Peyer's patch (tissue), 4 donors: ENCODE results near the gene TIMP2.

ENCODE experiments used
- POLR2A ChIP-seq, 2 donors: fragments of 450-650 bp; IDR thresholded peaks; one replicate each; pipeline ENCODE4 v1.5.1; 2017; ENCODE audit warnings: antibody characterized with exemption in 2 of 2, mild to moderate bottlenecking in 2 of 2, moderate library complexity in 2 of 2
- TF ChIP-seq, protein P1 (sequence below), 6 experiments: fragments of 450-650 bp in 4 of 6; fragments of 200-600 bp in 2 of 6; sonication (generic) in 1 of 6; IDR thresholded peaks; one replicate each; pipeline ENCODE4 v1.5.1; 2017 to 2019; ENCODE audit warnings: antibody characterized with exemption in 6 of 6, mild to moderate bottlenecking in 3 of 6, moderate library complexity in 1 of 6

DNA sequence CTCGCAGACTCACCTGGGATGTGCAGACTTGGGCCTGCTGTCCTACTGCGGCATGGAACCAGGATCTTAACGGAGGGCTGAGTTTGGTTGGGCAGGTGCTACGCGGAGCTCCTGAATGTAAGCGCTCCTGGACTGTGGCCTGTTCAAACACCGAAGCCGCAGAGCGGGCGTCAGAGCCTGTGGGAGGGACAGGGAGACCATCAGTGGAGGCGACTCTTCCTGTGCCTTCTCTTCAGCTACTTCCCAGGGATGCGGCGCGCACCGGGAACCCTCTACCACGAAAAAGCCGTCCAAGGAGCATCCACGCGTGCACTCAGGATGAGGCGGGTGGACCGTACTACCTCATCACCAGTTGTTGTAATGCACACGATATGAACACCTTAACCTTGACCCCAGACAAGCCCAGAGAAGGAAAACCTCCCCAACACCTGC lies 86.6 kb downstream of the TIMP2 start:
- TF ChIP-seq, protein P1, sequence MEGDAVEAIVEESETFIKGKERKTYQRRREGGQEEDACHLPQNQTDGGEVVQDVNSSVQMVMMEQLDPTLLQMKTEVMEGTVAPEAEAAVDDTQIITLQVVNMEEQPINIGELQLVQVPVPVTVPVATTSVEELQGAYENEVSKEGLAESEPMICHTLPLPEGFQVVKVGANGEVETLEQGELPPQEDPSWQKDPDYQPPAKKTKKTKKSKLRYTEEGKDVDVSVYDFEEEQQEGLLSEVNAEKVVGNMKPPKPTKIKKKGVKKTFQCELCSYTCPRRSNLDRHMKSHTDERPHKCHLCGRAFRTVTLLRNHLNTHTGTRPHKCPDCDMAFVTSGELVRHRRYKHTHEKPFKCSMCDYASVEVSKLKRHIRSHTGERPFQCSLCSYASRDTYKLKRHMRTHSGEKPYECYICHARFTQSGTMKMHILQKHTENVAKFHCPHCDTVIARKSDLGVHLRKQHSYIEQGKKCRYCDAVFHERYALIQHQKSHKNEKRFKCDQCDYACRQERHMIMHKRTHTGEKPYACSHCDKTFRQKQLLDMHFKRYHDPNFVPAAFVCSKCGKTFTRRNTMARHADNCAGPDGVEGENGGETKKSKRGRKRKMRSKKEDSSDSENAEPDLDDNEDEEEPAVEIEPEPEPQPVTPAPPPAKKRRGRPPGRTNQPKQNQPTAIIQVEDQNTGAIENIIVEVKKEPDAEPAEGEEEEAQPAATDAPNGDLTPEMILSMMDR (IDR thresholded peaks at IDR 0.05), result no peak
- no peak for TF ChIP-seq POLR2A (IDR thresholded peaks at IDR 0.05)
